Measurements from ENCODE around the gene NOS1AP. TPM values are rescaled to one million over a fixed set of nuclear protein-coding genes. Genes with fewer than 3 reads are reported as not detected.

Gene NOS1AP
- total RNA-seq, 1 experiment from 2014 or later: 14.7 TPM

DNA sequence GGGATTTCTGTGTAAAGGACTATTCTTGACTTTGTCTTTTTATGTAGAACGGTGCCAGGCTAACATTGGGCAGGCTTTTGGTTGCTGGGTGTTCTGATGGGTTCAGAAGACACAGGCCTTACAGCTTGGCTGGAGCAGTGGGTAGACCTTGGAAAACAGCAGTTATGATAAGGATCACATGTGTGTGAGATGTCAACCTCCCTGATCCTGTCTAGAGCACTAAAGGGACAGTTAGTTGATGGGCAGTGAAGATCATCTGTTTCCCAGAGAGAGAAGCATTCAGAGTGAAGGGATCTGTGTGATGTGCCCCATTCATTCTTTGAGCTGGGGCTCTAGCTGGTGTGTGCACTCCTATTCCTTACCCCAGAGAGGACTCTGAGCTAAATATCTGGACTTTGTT, 88.0 kb downstream of the NOS1AP start:
- CTCF ChIA-PET: interaction anchor here (0.7 to 1.2 kb wide), 2 partner anchors 13 to 69 kb away, joined by 3 read pairs; no protein-coding TSS in a partner anchor
- DNase-seq (ENCODE audit: low spot score) (no peak), ATAC-seq (no peak)
- H3K9me3 Mint-ChIP-seq: peaks cover 13% of the 10 kb centered on the region
- H3K4me1 Mint-ChIP-seq: peaks cover 13% of the 10 kb centered on the region
- H3K4me3 Mint-ChIP-seq: no peak overlapping the region
- H3K27me3 Mint-ChIP-seq (ENCODE audit: low read depth): no peaks in the 10 kb centered on the region
- H3K27ac Mint-ChIP-seq: no peak overlapping the region
- TF ChIP-seq ZNF317 (CRISPR knock-in tag; IDR thresholded peaks at IDR 0.05; ENCODE audit: borderline replicate concordance, low read depth): no peak
- no peak for TF ChIP-seq MXD4 (CRISPR knock-in tag; IDR thresholded peaks at IDR 0.05; ENCODE audit: borderline replicate concordance)
- TF ChIP-seq CTCF (IDR thresholded peaks at IDR 0.05): no peak
- TF ChIP-seq ZBTB21 (CRISPR knock-in tag; IDR thresholded peaks at IDR 0.05; ENCODE audit: borderline replicate concordance): no peak
- no peak for TF ChIP-seq ZMAT4 (CRISPR knock-in tag; IDR thresholded peaks at IDR 0.05)
- TF ChIP-seq PRDM15 (CRISPR knock-in tag; IDR thresholded peaks at IDR 0.05): no peak
- TF ChIP-seq NFYB (CRISPR knock-in tag; conservative IDR thresholded peaks at IDR 0.05; ENCODE audit: low read depth): no peak
- TF ChIP-seq, protein P1, sequence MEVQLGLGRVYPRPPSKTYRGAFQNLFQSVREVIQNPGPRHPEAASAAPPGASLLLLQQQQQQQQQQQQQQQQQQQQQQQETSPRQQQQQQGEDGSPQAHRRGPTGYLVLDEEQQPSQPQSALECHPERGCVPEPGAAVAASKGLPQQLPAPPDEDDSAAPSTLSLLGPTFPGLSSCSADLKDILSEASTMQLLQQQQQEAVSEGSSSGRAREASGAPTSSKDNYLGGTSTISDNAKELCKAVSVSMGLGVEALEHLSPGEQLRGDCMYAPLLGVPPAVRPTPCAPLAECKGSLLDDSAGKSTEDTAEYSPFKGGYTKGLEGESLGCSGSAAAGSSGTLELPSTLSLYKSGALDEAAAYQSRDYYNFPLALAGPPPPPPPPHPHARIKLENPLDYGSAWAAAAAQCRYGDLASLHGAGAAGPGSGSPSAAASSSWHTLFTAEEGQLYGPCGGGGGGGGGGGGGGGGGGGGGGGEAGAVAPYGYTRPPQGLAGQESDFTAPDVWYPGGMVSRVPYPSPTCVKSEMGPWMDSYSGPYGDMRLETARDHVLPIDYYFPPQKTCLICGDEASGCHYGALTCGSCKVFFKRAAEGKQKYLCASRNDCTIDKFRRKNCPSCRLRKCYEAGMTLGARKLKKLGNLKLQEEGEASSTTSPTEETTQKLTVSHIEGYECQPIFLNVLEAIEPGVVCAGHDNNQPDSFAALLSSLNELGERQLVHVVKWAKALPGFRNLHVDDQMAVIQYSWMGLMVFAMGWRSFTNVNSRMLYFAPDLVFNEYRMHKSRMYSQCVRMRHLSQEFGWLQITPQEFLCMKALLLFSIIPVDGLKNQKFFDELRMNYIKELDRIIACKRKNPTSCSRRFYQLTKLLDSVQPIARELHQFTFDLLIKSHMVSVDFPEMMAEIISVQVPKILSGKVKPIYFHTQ (CRISPR knock-in tag; IDR thresholded peaks at IDR 0.05): no peak
- TF ChIP-seq, protein P2, sequence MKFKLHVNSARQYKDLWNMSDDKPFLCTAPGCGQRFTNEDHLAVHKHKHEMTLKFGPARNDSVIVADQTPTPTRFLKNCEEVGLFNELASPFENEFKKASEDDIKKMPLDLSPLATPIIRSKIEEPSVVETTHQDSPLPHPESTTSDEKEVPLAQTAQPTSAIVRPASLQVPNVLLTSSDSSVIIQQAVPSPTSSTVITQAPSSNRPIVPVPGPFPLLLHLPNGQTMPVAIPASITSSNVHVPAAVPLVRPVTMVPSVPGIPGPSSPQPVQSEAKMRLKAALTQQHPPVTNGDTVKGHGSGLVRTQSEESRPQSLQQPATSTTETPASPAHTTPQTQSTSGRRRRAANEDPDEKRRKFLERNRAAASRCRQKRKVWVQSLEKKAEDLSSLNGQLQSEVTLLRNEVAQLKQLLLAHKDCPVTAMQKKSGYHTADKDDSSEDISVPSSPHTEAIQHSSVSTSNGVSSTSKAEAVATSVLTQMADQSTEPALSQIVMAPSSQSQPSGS (CRISPR knock-in tag; IDR thresholded peaks at IDR 0.05; ENCODE audit: borderline replicate concordance, low read depth): no peak
- no peak for TF ChIP-seq ETV6 (CRISPR knock-in tag; IDR thresholded peaks at IDR 0.05)
- TF ChIP-seq ZNF219 (CRISPR knock-in tag; IDR thresholded peaks at IDR 0.05; ENCODE audit: borderline replicate concordance): no peak
- no peak for TF ChIP-seq ATF6 (CRISPR knock-in tag; IDR thresholded peaks at IDR 0.05)
- TF ChIP-seq, protein P3, sequence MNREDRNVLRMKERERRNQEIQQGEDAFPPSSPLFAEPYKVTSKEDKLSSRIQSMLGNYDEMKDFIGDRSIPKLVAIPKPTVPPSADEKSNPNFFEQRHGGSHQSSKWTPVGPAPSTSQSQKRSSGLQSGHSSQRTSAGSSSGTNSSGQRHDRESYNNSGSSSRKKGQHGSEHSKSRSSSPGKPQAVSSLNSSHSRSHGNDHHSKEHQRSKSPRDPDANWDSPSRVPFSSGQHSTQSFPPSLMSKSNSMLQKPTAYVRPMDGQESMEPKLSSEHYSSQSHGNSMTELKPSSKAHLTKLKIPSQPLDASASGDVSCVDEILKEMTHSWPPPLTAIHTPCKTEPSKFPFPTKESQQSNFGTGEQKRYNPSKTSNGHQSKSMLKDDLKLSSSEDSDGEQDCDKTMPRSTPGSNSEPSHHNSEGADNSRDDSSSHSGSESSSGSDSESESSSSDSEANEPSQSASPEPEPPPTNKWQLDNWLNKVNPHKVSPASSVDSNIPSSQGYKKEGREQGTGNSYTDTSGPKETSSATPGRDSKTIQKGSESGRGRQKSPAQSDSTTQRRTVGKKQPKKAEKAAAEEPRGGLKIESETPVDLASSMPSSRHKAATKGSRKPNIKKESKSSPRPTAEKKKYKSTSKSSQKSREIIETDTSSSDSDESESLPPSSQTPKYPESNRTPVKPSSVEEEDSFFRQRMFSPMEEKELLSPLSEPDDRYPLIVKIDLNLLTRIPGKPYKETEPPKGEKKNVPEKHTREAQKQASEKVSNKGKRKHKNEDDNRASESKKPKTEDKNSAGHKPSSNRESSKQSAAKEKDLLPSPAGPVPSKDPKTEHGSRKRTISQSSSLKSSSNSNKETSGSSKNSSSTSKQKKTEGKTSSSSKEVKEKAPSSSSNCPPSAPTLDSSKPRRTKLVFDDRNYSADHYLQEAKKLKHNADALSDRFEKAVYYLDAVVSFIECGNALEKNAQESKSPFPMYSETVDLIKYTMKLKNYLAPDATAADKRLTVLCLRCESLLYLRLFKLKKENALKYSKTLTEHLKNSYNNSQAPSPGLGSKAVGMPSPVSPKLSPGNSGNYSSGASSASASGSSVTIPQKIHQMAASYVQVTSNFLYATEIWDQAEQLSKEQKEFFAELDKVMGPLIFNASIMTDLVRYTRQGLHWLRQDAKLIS (CRISPR knock-in tag; IDR thresholded peaks at IDR 0.05; ENCODE audit: borderline replicate concordance): no peak
- TF ChIP-seq JUN (CRISPR knock-in tag; IDR thresholded peaks at IDR 0.05): no peak
- TF ChIP-seq, protein P4, sequence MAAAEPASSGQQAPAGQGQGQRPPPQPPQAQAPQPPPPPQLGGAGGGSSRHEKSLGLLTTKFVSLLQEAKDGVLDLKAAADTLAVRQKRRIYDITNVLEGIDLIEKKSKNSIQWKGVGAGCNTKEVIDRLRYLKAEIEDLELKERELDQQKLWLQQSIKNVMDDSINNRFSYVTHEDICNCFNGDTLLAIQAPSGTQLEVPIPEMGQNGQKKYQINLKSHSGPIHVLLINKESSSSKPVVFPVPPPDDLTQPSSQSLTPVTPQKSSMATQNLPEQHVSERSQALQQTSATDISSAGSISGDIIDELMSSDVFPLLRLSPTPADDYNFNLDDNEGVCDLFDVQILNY (CRISPR knock-in tag; IDR thresholded peaks at IDR 0.05): no peak
- POLR2A ChIA-PET: no interaction called here
- peaks cover 2% of the 10 kb centered on the region; the same call in 1 of the 2 replicates for H3K36me3 Mint-ChIP-seq

Measured in WTC11 (cell line).